ENCODE results near the gene FBXO33. TPM values are rescaled to one million over a fixed set of nuclear protein-coding genes. Genes with fewer than 3 reads are reported as not detected.

The FBXO33 gene
- total RNA-seq, 4 donors from 2014 or later, result 11.5 to 16.5 (median 12.1) TPM

DNA sequence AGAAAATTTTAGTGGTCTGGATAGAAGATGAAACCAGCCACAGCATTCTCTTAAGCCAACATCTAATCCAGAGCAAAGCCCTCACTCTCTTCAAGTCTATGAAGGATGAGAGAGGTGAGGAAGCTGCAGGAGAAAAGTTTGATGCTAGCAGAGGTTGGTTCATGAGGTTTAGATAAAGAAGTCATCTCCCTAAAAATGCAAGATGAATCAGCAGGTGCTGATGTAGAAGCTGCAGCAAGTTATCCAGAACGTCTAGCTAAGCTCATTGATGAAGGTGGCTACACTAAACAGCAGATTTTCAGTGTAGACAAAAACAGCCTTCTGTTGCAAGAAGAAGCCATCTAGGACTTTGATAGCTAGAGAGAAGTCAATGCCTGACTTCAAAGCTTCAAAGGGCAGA, 48.5 kb downstream of the FBXO33 start:
- TF ChIP-seq, protein P1, sequence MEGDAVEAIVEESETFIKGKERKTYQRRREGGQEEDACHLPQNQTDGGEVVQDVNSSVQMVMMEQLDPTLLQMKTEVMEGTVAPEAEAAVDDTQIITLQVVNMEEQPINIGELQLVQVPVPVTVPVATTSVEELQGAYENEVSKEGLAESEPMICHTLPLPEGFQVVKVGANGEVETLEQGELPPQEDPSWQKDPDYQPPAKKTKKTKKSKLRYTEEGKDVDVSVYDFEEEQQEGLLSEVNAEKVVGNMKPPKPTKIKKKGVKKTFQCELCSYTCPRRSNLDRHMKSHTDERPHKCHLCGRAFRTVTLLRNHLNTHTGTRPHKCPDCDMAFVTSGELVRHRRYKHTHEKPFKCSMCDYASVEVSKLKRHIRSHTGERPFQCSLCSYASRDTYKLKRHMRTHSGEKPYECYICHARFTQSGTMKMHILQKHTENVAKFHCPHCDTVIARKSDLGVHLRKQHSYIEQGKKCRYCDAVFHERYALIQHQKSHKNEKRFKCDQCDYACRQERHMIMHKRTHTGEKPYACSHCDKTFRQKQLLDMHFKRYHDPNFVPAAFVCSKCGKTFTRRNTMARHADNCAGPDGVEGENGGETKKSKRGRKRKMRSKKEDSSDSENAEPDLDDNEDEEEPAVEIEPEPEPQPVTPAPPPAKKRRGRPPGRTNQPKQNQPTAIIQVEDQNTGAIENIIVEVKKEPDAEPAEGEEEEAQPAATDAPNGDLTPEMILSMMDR (IDR thresholded peaks at IDR 0.05; ENCODE audit: low read depth), result no peak

DNA sequence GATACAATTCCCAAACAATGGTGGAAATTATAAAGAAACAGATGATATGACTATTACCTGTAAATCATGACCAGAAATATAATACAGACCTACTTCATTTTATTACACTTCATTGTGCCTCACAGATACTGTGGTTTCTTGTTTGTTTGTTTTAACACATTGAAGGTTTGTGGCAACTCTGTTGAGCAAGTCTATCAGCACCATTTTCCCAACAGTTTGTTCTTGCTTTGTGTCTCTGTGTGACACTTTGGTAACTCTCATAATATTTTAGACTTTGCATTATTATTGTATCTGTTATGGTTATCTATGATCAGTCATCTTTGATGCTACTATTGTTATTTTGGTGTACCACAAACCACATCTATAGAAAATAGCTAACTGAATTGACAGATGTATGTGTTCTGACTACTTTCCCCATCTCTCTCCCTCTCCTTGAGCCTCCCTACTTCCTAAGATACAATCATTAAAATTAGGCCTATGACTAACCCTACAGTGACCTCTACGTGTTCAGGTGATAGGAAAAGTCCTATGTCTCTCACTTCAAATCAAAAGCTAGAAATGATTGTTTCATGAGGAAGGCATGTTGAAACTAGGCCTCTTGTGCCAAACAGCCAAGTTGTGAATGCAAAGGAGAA, 49.1 kb downstream of the FBXO33 start:
- TF ChIP-seq, protein P1 (IDR thresholded peaks at IDR 0.05; ENCODE audit: low read depth), result no peak

DNA sequence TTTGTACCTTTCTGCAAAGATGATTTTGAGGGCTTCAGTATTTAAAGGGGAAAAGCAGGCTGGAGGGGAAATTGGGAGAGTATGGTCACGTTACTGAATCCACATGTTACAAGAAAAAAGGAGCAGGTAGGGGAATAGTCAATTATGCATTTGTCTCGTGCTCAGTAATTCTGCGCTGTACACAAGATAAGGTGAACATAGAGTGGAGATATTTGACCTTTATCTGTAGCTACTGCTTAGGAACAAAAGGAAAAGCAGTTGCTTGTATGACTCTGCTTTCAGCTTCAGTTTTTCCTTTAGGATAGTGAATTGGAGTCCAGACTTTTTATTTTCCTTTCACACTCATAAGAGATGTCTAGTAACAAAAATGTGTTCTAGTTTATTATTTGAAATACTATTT, 49.8 kb downstream of the FBXO33 start:
- TF ChIP-seq, protein P1 (IDR thresholded peaks at IDR 0.05; ENCODE audit: low read depth), result no peak

DNA sequence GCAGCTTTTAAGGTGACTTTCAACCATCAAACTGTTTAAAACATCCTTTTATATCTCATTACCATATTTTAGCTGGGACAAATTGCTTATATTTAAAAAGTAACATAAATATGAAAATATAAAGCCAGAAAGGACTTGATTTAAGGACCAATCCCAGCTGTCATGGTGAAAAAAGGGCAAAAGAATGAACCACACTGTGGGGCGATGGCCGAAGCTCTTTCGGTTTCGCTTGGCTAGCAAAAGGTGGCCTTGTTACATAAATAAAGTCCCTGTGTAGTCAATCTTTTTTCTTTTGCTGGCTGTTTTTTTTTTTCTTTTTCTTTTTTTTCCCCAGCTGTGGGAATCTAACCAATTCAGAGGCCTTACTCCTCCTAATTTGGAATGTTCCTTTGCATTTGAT, 50.9 kb downstream of the FBXO33 start:
- TF ChIP-seq, protein P1 (IDR thresholded peaks at IDR 0.05; ENCODE audit: low read depth), result no peak

DNA sequence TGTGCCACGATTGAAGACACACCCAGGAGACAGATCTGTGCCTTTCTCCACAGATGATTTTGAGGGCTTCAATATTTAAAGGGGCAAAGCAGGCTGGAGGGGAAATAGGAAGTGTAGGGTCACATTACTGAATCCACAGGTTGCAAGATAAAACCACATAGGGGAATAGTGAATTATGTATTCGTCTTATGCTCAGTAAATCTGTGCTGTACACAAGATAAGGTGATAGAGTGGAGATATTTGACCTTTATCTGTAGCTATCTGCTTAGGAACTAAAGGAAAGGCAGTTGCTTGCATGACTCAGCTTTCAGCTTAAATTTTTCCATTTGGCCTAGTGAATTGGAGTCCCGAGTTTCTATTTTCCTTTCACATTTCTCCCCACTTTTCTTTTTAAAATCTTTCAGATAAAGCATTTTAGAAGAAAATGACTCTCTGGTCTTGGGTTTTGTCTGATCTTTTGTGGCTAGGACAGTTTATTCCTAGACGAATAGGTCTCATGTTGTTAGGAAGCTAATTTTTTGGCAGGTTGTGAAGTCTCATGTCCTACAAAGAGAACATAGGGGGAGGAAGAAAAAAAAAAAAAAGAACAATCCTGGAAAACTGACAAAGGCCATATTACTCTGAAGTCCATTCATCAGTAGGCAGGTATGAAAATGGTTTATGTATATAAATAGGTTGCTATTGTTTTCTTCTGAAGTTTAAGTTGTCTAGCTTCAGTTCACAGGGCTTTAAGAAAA, 55.4 kb downstream of the FBXO33 start:
- TF ChIP-seq, protein P1 (IDR thresholded peaks at IDR 0.05; ENCODE audit: low read depth), result no peak

DNA sequence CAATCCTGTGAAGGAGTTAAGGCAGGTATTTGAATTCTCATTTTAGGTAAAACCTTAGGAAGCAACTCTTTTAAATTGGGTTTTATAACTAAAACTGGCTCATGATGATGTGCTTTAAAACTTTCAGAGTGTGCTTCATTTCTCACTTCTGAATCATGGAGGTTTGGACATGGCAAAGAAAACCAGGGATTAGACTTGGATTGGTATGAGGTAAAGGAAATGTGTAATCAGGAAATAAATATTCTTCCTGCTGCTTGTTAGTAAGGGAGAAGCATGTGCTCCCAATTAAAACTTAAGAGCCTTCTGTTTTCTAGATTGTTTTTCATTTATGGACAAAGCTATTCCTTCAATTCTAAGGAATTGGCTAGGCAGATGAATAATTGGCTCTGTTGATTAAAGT, 57.4 kb downstream of the FBXO33 start:
- TF ChIP-seq, protein P1 (IDR thresholded peaks at IDR 0.05; ENCODE audit: low read depth), result no peak

DNA sequence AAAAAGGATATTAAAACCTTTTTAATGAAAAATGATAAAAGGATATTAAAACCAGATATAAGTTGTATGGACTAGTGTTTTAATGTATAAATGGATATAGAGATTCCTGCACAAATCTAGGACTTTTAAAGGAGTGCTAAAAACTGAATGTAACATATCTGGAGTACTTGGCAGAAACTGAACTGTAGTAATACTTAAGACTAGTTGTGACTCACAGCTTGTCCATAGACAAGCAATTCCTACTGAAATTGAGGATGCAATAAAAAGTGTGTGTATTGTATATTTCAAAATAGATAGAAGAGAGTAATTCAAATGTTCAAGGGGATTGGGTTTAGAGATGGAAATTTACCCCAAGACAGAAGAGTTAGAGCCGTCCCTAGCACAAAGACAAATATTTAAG, 59.6 kb downstream of the FBXO33 start:
- TF ChIP-seq, protein P1 (IDR thresholded peaks at IDR 0.05; ENCODE audit: low read depth), result no peak
